Suprapubic skin (tissue), 4 donors: Measurements from ENCODE around the gene ADGRF1. TPM values are rescaled to one million over a fixed set of nuclear protein-coding genes. Genes with fewer than 3 reads are reported as not detected.

Source experiments
- DNase-seq, 2 donors: peaks; one replicate each; pipeline ENCODE4 v3.0.0-alpha.2; 2019; ENCODE audit warnings: low spot score in 2 of 2
- H3K27ac ChIP-seq: fragments of 200-600 bp; sonication (generic); one replicate; pipeline ENCODE4 v1.5.1; 2019
- H3K27me3 ChIP-seq: fragments of 200-600 bp; sonication (generic); one replicate; pipeline ENCODE4 v1.5.1; 2019
- H3K36me3 ChIP-seq: fragments of 200-600 bp; sonication (generic); one replicate; pipeline ENCODE4 v1.5.1; 2019
- H3K4me1 ChIP-seq: fragments of 200-600 bp; sonication (generic); one replicate; pipeline ENCODE4 v1.5.1; 2019
- H3K4me3 ChIP-seq: fragments of 200-600 bp; sonication (generic); one replicate; pipeline ENCODE4 v1.5.1; 2019; ENCODE audit warnings: mild to moderate bottlenecking
- H3K9me3 ChIP-seq: fragments of 200-600 bp; sonication (generic); one replicate; pipeline ENCODE4 v1.5.1; 2019
- CTCF ChIP-seq, 2 donors: fragments of 200-600 bp in 1 of 2; fragments of 450-650 bp in 1 of 2; sonication (generic) in 1 of 2; IDR thresholded peaks; one replicate each; pipeline ENCODE4 v1.5.1; 2016 to 2019; ENCODE audit warnings: antibody characterized with exemption in 2 of 2, mild to moderate bottlenecking in 1 of 2, moderate library complexity in 1 of 2
- EP300 ChIP-seq: sonication (generic); formaldehyde crosslinking; IDR thresholded peaks from one replicate; pipeline ENCODE4 v1.6.1; 2017; ENCODE audit warnings: antibody characterized with exemption
- POLR2A ChIP-seq, 2 donors: fragments of 450-650 bp; IDR thresholded peaks; one replicate each; pipeline ENCODE4 v1.6.1; 2017; ENCODE audit warnings: antibody characterized with exemption in 2 of 2, mild to moderate bottlenecking in 2 of 2, moderate library complexity in 2 of 2
- POLR2AphosphoS5 ChIP-seq, 3 donors: sonication (generic); formaldehyde crosslinking; IDR thresholded peaks; one replicate each; pipeline ENCODE4 v1.6.1; 2017; ENCODE audit warnings: antibody characterized with exemption in 3 of 3
- WGBS: methylation state at CpG from one replicate; pipeline ENCODE4 v1.1.5; 2018; 5-methylcytosine and 5-hydroxymethylcytosine counted together
- total RNA-seq, 4 donors: library from RNA; depleted of rRNA; stranded (reverse); fragments of >200 nt; gene quantifications; one replicate each; pipeline ENCODE4 v1.1.0, GENCODE V29; 2016

Gene ADGRF1
- total RNA-seq, 4 donors from 2014 or later, result 0.31 to 0.42 TPM; not detected in 2

DNA sequence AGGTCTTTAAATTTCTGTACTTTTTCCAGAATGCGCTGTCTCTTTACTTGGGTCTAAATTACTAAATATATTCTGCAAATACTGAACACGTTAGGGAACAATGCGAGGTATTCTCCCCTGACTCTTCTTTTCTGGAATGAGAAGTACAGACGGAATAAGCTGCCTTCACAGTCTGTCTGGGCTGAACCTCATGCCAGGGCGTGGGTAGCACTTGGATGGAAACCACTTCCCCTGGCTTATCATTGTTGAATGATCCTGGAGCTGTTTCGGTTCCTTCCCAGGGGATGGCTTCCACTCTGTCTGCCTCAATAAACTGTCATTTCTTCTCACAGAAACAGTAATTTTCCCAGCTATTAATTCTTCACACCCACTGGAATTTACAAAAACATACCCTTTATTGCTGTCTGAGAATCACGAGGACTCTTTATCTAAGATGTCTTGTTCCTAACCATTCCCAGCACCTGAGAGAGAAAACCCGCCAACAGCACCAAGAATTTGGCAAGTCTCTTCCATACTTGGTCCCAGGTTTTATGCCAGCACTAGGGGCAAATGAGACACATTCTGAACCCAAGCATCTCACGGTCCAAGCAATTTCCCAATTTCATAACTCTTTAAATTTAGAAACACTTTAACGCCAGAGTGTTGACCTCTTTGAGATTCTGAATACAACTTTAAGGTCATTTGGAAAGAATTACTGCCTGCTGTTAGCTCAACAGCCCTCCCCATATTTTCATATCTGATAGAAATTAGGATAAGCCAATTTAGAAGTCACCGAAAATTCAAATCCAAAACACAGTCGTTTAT is 77.2 kb downstream of the ADGRF1 start:
- H3K27ac ChIP-seq, result no peak overlapping the region
- H3K4me3 ChIP-seq, result no peak overlapping the region
- H3K36me3 ChIP-seq, result no peaks in the 10 kb centered on the region
- H3K9me3 ChIP-seq, result no peaks in the 10 kb centered on the region
- DNase-seq, result no peak
- no peak for TF ChIP-seq POLR2AphosphoS5 (IDR thresholded peaks at IDR 0.05)
- no peak for TF ChIP-seq CTCF (IDR thresholded peaks at IDR 0.05)
- TF ChIP-seq POLR2A (IDR thresholded peaks at IDR 0.05), result no peak
- no peak for TF ChIP-seq EP300
- no peaks in the 10 kb centered on the region for H3K4me1 ChIP-seq
- H3K27me3 ChIP-seq, result peaks cover 2% of the 10 kb centered on the region
- 63% methylated on average over 12 of the region's 12 CpGs for WGBS

DNA sequence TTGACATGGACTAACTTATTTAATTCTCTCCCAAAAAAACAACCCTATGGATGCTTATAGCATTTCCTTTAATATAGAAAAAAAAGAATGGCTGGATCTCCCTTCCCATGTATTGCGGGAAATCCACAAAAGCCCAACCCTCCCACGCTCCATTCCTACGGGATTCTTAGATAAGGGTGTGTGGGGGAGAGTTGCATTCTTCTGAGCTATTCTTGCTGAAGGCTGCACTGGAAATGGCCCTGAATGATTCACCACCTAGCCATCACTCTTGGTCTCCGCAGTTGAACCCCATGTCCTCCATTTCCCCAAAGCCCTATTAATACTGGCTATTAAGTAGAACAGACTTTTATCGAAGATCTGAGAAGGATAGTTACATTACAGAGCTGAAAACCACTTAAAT is 78.5 kb downstream of the ADGRF1 start:
- TF ChIP-seq POLR2AphosphoS5 (IDR thresholded peaks at IDR 0.05) (no peak), POLR2A (IDR thresholded peaks at IDR 0.05) (no peak), CTCF (IDR thresholded peaks at IDR 0.05) (no peak), EP300 (no peak)
- Histone ChIP-seq H3K4me3 (no peak overlapping the region), H3K27me3 (peaks cover 2% of the 10 kb centered on the region), H3K36me3 (no peaks in the 10 kb centered on the region), H3K9me3 (no peaks in the 10 kb centered on the region), H3K27ac (no peak overlapping the region), H3K4me1 (no peaks in the 10 kb centered on the region)
- WGBS, result 89% methylated on average over 5 of the region's 5 CpGs
- no peak for DNase-seq

GRCh38 chr6:46963039-46963438 is 79.1 kb downstream of the ADGRF1 start:
- Histone ChIP-seq H3K4me3 (no peak overlapping the region), H3K9me3 (no peaks in the 10 kb centered on the region), H3K36me3 (no peaks in the 10 kb centered on the region), H3K4me1 (no peaks in the 10 kb centered on the region), H3K27ac (no peak overlapping the region), H3K27me3 (peaks cover 2% of the 10 kb centered on the region)
- DNase-seq, result no peak
- no peak for TF ChIP-seq POLR2A (IDR thresholded peaks at IDR 0.05)
- TF ChIP-seq EP300, result no peak
- TF ChIP-seq CTCF (IDR thresholded peaks at IDR 0.05), result no peak
- no peak for TF ChIP-seq POLR2AphosphoS5 (IDR thresholded peaks at IDR 0.05)

DNA sequence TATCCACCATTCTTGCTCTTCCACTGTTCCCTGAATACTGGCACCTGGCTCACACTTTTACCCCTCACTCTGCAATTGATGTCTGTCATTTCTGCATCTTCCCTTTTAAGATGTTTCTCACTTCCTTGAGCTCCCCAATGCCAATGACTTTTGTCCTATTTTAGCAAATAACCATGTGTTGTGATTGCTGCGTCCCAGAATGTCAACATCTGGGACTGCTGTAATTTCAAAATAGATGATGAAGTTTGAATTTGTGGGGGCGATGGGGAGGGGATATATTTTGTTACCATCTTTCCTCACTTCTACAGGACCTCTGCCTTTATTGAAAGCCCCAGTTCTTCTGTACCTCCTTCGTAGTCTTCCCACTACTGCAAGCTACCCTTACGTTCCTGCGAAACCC is 80.4 kb downstream of the ADGRF1 start:
- peaks cover 2% of the 10 kb centered on the region for H3K27me3 ChIP-seq

GRCh38 chr6:46961232-46961631 is 80.9 kb downstream of the ADGRF1 start:
- Histone ChIP-seq H3K27ac (no peak overlapping the region), H3K4me1 (no peaks in the 10 kb centered on the region), H3K27me3 (peaks cover 2% of the 10 kb centered on the region), H3K9me3 (no peaks in the 10 kb centered on the region), H3K4me3 (no peak overlapping the region), H3K36me3 (no peaks in the 10 kb centered on the region)
- no peak for TF ChIP-seq EP300
- TF ChIP-seq POLR2A (IDR thresholded peaks at IDR 0.05), result no peak
- no peak for TF ChIP-seq CTCF (IDR thresholded peaks at IDR 0.05)
- TF ChIP-seq POLR2AphosphoS5 (IDR thresholded peaks at IDR 0.05), result no peak
- no peak for DNase-seq

More for the DNA sequence above, 80.4 kb downstream of the ADGRF1 start:
- no peaks in the 10 kb centered on the region for H3K9me3 ChIP-seq
- no peaks in the 10 kb centered on the region for H3K36me3 ChIP-seq
- no peak for DNase-seq
- no peaks in the 10 kb centered on the region for H3K4me1 ChIP-seq
- TF ChIP-seq POLR2AphosphoS5 (IDR thresholded peaks at IDR 0.05) (no peak), EP300 (no peak), CTCF (IDR thresholded peaks at IDR 0.05) (no peak), POLR2A (IDR thresholded peaks at IDR 0.05) (no peak)
- no peak overlapping the region for H3K4me3 ChIP-seq
- H3K27ac ChIP-seq, result no peak overlapping the region
- WGBS, result 84% methylated on average over 5 of the region's 5 CpGs
